GM19324 (cell line): ENCODE data around the gene MYO3B.

Experiments
- ATAC-seq: cut with Tn5 transposase; IDR thresholded peaks from one replicate; pipeline ENCODE4 v1.9.1; 2021; ENCODE audit warnings: mild to moderate bottlenecking, moderate library complexity; ENCODE audit not compliant: unreplicated experiment, low FRiP score

Gene MYO3B

GRCh38 chr2:170161516-170162270 lies 16.3 kb upstream of the MYO3B start:
- no peak for ATAC-seq

- ATAC-seq = no peak
Observed at GRCh38 chr2:170162271-170162632, 15.7 kb upstream of the MYO3B start.

- ATAC-seq = no peak
Observed at GRCh38 chr2:170163411-170164065, 14.4 kb upstream of the MYO3B start.

- no peak for ATAC-seq
Observed at GRCh38 chr2:170165129-170165528, 12.8 kb upstream of the MYO3B start.

GRCh38 chr2:170166735-170167134 lies 11.2 kb upstream of the MYO3B start:
- ATAC-seq = no peak

- ATAC-seq = no peak
Observed at GRCh38 chr2:170170281-170171040, 7.5 kb upstream of the MYO3B start.

- ATAC-seq = no peak
Observed at GRCh38 chr2:170176212-170176611, 1.7 kb upstream of the MYO3B start.

- peak; percentile 72 for ATAC-seq
Observed at GRCh38 chr2:170180031-170180566, 2.2 kb downstream of the MYO3B start.

- no peak for ATAC-seq
Observed at GRCh38 chr2:170181602-170182001, 3.7 kb downstream of the MYO3B start.

GRCh38 chr2:170185319-170185718 lies 7.4 kb downstream of the MYO3B start:
- no peak for ATAC-seq

GRCh38 chr2:170189757-170190156 lies 11.8 kb downstream of the MYO3B start:
- no peak for ATAC-seq

- ATAC-seq = no peak
Observed at GRCh38 chr2:170190172-170190571, 12.2 kb downstream of the MYO3B start.

- ATAC-seq = no peak
Observed at GRCh38 chr2:170191166-170191866, 13.4 kb downstream of the MYO3B start.

- ATAC-seq = no peak
Observed at GRCh38 chr2:170196963-170197362, 19.0 kb downstream of the MYO3B start.

GRCh38 chr2:170201275-170201674 lies 23.3 kb downstream of the MYO3B start:
- ATAC-seq = no peak

GRCh38 chr2:170201734-170202393 lies 23.9 kb downstream of the MYO3B start:
- ATAC-seq = no peak

GRCh38 chr2:170202437-170202836 lies 24.5 kb downstream of the MYO3B start:
- ATAC-seq = no peak

GRCh38 chr2:170204298-170204951 lies 26.5 kb downstream of the MYO3B start:
- no peak for ATAC-seq

GRCh38 chr2:170206246-170206645 lies 28.3 kb downstream of the MYO3B start:
- no peak for ATAC-seq
